Measurements from ENCODE around the gene CIT.

- no peak for TF ChIP-seq CTCF (conservative IDR thresholded peaks at IDR 0.05; ENCODE audit: low read length)
- TF ChIP-seq EZH2phosphoT487 (IDR thresholded peaks at IDR 0.05; ENCODE audit: borderline replicate concordance) = no peak
These were observed 192.3 kb downstream of the CIT start for GRCh38 chr12:119684711-119685369.
